ENCODE data around the gene PIM2.

Gene PIM2

DNA sequence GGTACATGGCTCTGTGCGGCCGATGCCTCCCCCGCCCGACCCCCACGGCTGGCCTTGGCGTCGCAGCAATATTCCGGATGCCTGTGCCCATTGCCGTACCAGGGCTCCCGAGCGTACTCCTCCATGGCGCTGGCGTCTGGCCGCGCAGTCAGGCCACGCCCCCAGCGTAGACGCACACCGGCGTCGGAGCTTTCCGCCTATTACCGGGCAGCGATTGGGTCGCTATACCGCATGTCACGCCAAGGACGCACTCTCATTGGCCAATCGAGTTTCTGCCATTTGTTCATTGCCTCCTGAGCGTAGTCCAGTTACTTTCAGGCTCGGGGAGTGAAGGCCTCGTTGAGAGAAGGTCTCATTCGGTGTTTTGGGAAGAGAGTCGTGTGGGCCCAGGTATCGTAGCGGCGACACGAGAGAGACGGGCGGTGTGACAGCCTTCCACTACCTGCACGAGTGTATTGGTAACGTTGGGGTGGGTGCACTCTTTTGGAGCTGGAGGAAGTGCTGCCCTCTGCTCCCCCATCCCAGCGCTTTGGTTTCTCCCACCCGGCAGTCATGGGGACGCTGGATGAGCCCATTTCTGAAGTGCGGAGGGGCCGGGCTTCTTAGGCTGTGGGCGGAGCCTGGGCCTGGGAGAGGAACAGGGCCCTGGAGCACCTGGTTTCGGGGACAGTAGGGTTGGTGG, 21.1 kb downstream of the PIM2 start, which contains the start of the genes PQBP1 and TIMM17B:
Gene PQBP1 (plus strand): TSS at position 306 of the 682 bp plus-strand sequence. CDS start 580 bp downstream, outside the sequence.
Gene TIMM17B (minus strand): TSS at position 144 of the 682 bp plus-strand sequence. CDS start 19 bp downstream, at position 125.
- peak within 1 kb of the TSS; percentile 78 for H3K4me3 ChIP-seq (replicated peaks; ENCODE audit: low read depth, low read length)
- DNase-seq (ENCODE audit: low read depth) = peak; percentile 97
- no peak for TF ChIP-seq CTCF (IDR thresholded peaks at IDR 0.05; ENCODE audit: low read length, missing control alignments)

GRCh38 chrX:48897157-48897624, 21.6 kb downstream of the PIM2 start:
- H3K4me3 ChIP-seq (replicated peaks; ENCODE audit: low read depth, low read length) = peak overlapping the region; percentile 78
- peak; percentile 73 for DNase-seq (ENCODE audit: low read depth)
- no peak for TF ChIP-seq CTCF (IDR thresholded peaks at IDR 0.05; ENCODE audit: low read length, missing control alignments)

DNA sequence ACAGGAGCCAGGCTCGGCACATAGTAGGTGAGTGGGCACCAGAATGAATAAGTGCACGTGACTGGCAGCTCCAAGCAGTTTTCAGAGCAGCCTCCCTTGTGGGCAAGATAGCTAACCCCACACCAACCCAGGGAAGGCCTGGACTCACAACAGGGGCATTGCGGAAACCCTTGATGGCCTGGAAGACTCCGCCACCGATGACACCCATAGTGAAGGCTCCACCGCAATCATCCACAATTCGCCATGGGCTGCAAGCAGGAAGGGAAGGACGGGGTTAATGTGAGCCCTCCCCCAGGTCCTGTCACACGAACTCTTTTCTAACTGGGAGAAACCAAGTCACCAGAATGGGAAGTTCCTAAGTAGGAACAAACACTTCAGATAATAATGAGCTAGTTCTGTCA, 22.2 kb downstream of the PIM2 start:
- no peak for TF ChIP-seq CTCF (IDR thresholded peaks at IDR 0.05; ENCODE audit: low read length, missing control alignments)
- DNase-seq (ENCODE audit: low read depth) = peak; percentile 42
- H3K4me3 ChIP-seq (replicated peaks; ENCODE audit: low read depth, low read length) = peak overlapping the region; percentile 78

GRCh38 chrX:48894891-48895290, 23.9 kb downstream of the PIM2 start:
- no peak for TF ChIP-seq CTCF (IDR thresholded peaks at IDR 0.05; ENCODE audit: low read length, missing control alignments)
- H3K4me3 ChIP-seq (replicated peaks; ENCODE audit: low read depth, low read length) = no peak overlapping the region
- DNase-seq (ENCODE audit: low read depth) = no peak

GRCh38 chrX:48893556-48894348, 25.1 kb downstream of the PIM2 start:
- no peak for TF ChIP-seq CTCF (IDR thresholded peaks at IDR 0.05; ENCODE audit: low read length, missing control alignments)
- no peak overlapping the region for H3K4me3 ChIP-seq (replicated peaks; ENCODE audit: low read depth, low read length)
- no peak for DNase-seq (ENCODE audit: low read depth)

DNA sequence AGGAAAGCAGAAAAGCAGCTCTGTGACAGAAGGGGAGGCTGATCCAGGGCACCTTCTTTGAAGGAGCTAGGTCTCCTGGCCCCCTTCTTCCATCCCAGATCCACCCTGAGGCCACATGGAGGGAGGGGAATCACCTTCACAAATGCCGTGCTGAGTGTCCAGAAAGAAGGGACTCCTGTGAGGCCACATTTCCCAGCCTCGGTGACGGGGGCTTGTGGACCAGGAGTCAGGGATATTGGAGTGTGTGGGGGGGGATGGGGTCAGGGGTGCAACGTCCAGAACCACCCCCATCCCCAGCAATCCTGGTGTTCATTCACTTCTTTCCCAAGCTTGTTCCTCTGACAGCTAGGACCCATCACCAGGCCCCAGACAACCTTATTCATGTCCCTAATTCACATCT, 25.9 kb downstream of the PIM2 start:
- TF ChIP-seq CTCF (IDR thresholded peaks at IDR 0.05; ENCODE audit: low read length, missing control alignments) = no peak
- H3K4me3 ChIP-seq (replicated peaks; ENCODE audit: low read depth, low read length) = no peak overlapping the region
- no peak for DNase-seq (ENCODE audit: low read depth)
